Endothelial cell of umbilical vein (primary cell): Measurements from ENCODE around the gene DPP10. TPM values are rescaled to one million over a fixed set of nuclear protein-coding genes. Genes with fewer than 3 reads are reported as not detected.

Source experiments
- BruUV-seq: library from RNA; stranded (reverse); fragments of 400-500 nt; replicated peaks from 2 replicates; lab custom pipeline; 2021; lab: Mats Ljungman, UMichigan
- CTCF ChIA-PET: fragments of 300-600, 350-600 bp; sonication (Branson Sonifier 250); formaldehyde crosslinking; loops from one replicate; lab custom pipeline; 2021; ENCODE audit warnings: antibody characterized with exemption, inconsistent platforms; lab: Charles Lee
- POLR2A ChIA-PET: fragments of 300-600, 350-600 bp; sonication (Branson Sonifier 250); formaldehyde crosslinking; loops from one replicate; lab custom pipeline; 2021; ENCODE audit warnings: antibody characterized with exemption, inconsistent platforms; lab: Charles Lee
- DNase-seq: peaks from one replicate; pipeline ENCODE4 v3.0.0-alpha.2; 2011; ENCODE audit warnings: low read depth, low spot score
- FAIRE-seq: peaks from 2 replicates; lab custom pipeline; 2011; peaks lifted over from hg19 to GRCh38; lab: Jason Lieb, UNC
- H2AFZ ChIP-seq: 2 replicates; pipeline ENCODE4 v1.6.0; 2012; ENCODE audit warnings: low read depth, low read length, control low read depth, inconsistent platforms
- H3K27ac ChIP-seq: 2 replicates; pipeline ENCODE4 v1.5.1; 2011; ENCODE audit warnings: low read depth, mild to moderate bottlenecking, control low read depth, low read length, moderate library complexity; ENCODE audit not compliant: insufficient read depth
- H3K27me3 ChIP-seq, 2 experiments: 2 replicates each; pipeline versions ENCODE4 v1.6.0 to v1.6.1; 2011; ENCODE audit warnings: low read length in 2 of 2, mixed read lengths in 1 of 2; ENCODE audit not compliant: control insufficient read depth in 2 of 2, insufficient read depth in 2 of 2
- H3K36me3 ChIP-seq, 2 experiments: 2 replicates in 1 of 2; 3 replicates in 1 of 2; pipeline ENCODE4 v1.5.1; 2011; ENCODE audit warnings: low read length in 2 of 2, mild to moderate bottlenecking in 1 of 2, moderate library complexity in 1 of 2; ENCODE audit not compliant: control insufficient read depth in 2 of 2, insufficient read depth in 2 of 2; ENCODE audit errors: extremely low read depth in 1 of 2
- H3K4me1 ChIP-seq: 3 replicates; pipeline ENCODE4 v1.5.1; 2011; ENCODE audit warnings: mild to moderate bottlenecking, low read length; ENCODE audit not compliant: control insufficient read depth, insufficient read depth; ENCODE audit errors: extremely low read depth
- H3K4me2 ChIP-seq: 2 replicates; pipeline ENCODE4 v1.6.1; 2011; ENCODE audit warnings: low read length, control low read depth, mixed read lengths; ENCODE audit not compliant: insufficient read depth
- H3K4me3 ChIP-seq, 3 experiments: fragments of 200-600 bp in 1 of 3; sonication (generic), shearing (Covaris generic) in 1 of 3; replicated peaks in 1 of 3; 2 replicates each; pipeline ENCODE4 v1.5.1; 2011 to 2016; ENCODE audit warnings: control low read depth in 3 of 3, low read length in 3 of 3, mild to moderate bottlenecking in 2 of 3, inconsistent platforms in 1 of 3, low read depth in 1 of 3, moderate library complexity in 1 of 3; ENCODE audit not compliant: insufficient read depth in 1 of 3
- H3K79me2 ChIP-seq: 2 replicates; pipeline ENCODE4 v1.6.0; 2012; ENCODE audit warnings: low read length, inconsistent platforms; ENCODE audit not compliant: control insufficient read depth, insufficient read depth
- H3K9ac ChIP-seq: replicated peaks from 2 replicates; pipeline ENCODE3; 2011; ENCODE audit warnings: low read length, control low read depth; ENCODE audit not compliant: insufficient read depth; ENCODE audit errors: extremely low read depth
- H3K9me1 ChIP-seq: replicated peaks from 3 replicates; pipeline ENCODE4 v1.6.0; 2011; ENCODE audit warnings: mild to moderate bottlenecking, low read length; ENCODE audit not compliant: control insufficient read depth, insufficient read depth; ENCODE audit errors: extremely low read depth
- H3K9me3 ChIP-seq: replicated peaks from 2 replicates; pipeline ENCODE4 v1.5.1; 2012; ENCODE audit warnings: low read length, inconsistent platforms; ENCODE audit not compliant: control insufficient read depth, insufficient read depth
- H4K20me1 ChIP-seq: replicated peaks from 2 replicates; pipeline ENCODE3; 2011; ENCODE audit warnings: mild to moderate bottlenecking, low read length; ENCODE audit not compliant: control insufficient read depth, insufficient read depth; ENCODE audit errors: extremely low read depth
- CTCF ChIP-seq, 2 donors: IDR thresholded peaks; 1 replicate in 1 of 2; 2 replicates in 1 of 2; pipeline ENCODE4 v1.5.1; 2011; ENCODE audit warnings: low read length in 2 of 2, mild to moderate bottlenecking in 2 of 2, moderate library complexity in 2 of 2, control low read depth in 1 of 2, inconsistent platforms in 1 of 2, low read depth in 1 of 2; ENCODE audit not compliant: insufficient read depth in 1 of 2; ENCODE audit errors: extremely low read depth in 1 of 2
- FOS ChIP-seq: IDR thresholded peaks from 2 replicates; pipeline ENCODE4 v1.6.1; 2011; ENCODE audit warnings: mild to moderate bottlenecking, low read length, moderate library complexity, borderline replicate concordance; ENCODE audit not compliant: insufficient read depth
- GATA2 ChIP-seq: IDR thresholded peaks from 2 replicates; pipeline ENCODE4 v1.7.0; 2011; ENCODE audit warnings: low read depth, mild to moderate bottlenecking, moderate library complexity, mixed read lengths, low read length; ENCODE audit not compliant: insufficient read length, insufficient read depth
- JUN ChIP-seq: IDR thresholded peaks from 2 replicates; pipeline ENCODE4 v1.6.1; 2011; ENCODE audit warnings: borderline replicate concordance, low read depth; ENCODE audit not compliant: insufficient read length, insufficient read depth
- MAX ChIP-seq: IDR thresholded peaks from 2 replicates; pipeline ENCODE4 v1.6.1; 2011; ENCODE audit not compliant: insufficient read depth, insufficient read length
- MYC ChIP-seq: IDR thresholded peaks from one replicate; pipeline ENCODE4 v1.6.1; 2011; ENCODE audit warnings: mild to moderate bottlenecking, low read depth, low read length
- POLR2A ChIP-seq: IDR thresholded peaks from 2 replicates; pipeline ENCODE4 v1.6.1; 2012; ENCODE audit warnings: low read depth, mild to moderate bottlenecking, control low read depth, low read length
- POLR2AphosphoS5 ChIP-seq: IDR thresholded peaks from 2 replicates; pipeline ENCODE4 v1.6.1; 2012; ENCODE audit warnings: low read depth, mild to moderate bottlenecking, control low read depth, low read length, moderate library complexity; ENCODE audit not compliant: insufficient read depth
- dilution Hi-C: fragments of 300-500 bp; cut with MboI; formaldehyde crosslinking; loops from one replicate; pipeline ENCODE4 v1.15.0; 2019; ENCODE audit warnings: low sequenced_read_pairs; ENCODE audit not compliant: extremely low pct_ligation_motif_present
- intact Hi-C: fragments of 100-400 bp; cut with micrococcal nuclease; formaldehyde crosslinking; loops from one replicate; pipeline ENCODE4 v1.10.0; 2022
- polyA plus RNA-seq, 4 experiments: library from polyadenylated mRNA; depleted of rRNA in 3 of 4; stranded (reverse) in 3 of 4; unstranded in 1 of 4; fragments of >200 nt; gene quantifications; 2 replicates each; pipeline versions ENCODE4 v1.2.1 to v1.2.3, GENCODE V29; 2011 to 2012; ENCODE audit warnings: missing spikeins in 1 of 4
- total RNA-seq: library from RNA; stranded (reverse); gene quantifications from 2 replicates; pipeline ENCODE4 v1.2.3, GENCODE V29; 2021

The DPP10 gene
- total and polyA plus RNA-seq, 2 donors (not counting 3 experiments of a cell fraction or from before 2014, with no cell fraction given): not detected

GRCh38 chr2:115292742-115293141 lies 850.3 kb downstream of the DPP10 start:
- ChIA-PET CTCF (no interaction called here), POLR2A (no interaction called here)
- DNase-seq (no peak), FAIRE-seq (no peak)
- no peak overlapping the region for H3K4me3 ChIP-seq
- H3K9me3 ChIP-seq: peaks cover 2% of the 10 kb centered on the region
- intact Hi-C loops (no loop called here), dilution Hi-C loops (no loop called here)
- H3K9ac ChIP-seq: no peak overlapping the region
- no TSS peak for BruUV-seq
- H3K4me2 ChIP-seq: no peak overlapping the region
- H3K79me2 ChIP-seq: no peaks in the 10 kb centered on the region
- H3K27ac ChIP-seq: no peak overlapping the region
- H3K27me3 ChIP-seq: no peaks in the 10 kb centered on the region
- no peaks in the 10 kb centered on the region for H4K20me1 ChIP-seq
- no peaks in the 10 kb centered on the region for H3K9me1 ChIP-seq
- H3K4me1 ChIP-seq: no peaks in the 10 kb centered on the region
- no peaks in the 10 kb centered on the region for H3K36me3 ChIP-seq
- H2AFZ ChIP-seq: no peak overlapping the region
- TF ChIP-seq POLR2A (no peak), JUN (no peak), FOS (no peak), GATA2 (no peak), POLR2AphosphoS5 (no peak), MAX (no peak), MYC (no peak), CTCF (IDR thresholded peaks at IDR 0.05; ENCODE audit: extremely low read depth in 1 of 2, insufficient read depth in 1 of 2, low read depth in 1 of 2, low read length in 2 of 2) (no peak)
